ENCODE data around the gene SGSH.

DNA sequence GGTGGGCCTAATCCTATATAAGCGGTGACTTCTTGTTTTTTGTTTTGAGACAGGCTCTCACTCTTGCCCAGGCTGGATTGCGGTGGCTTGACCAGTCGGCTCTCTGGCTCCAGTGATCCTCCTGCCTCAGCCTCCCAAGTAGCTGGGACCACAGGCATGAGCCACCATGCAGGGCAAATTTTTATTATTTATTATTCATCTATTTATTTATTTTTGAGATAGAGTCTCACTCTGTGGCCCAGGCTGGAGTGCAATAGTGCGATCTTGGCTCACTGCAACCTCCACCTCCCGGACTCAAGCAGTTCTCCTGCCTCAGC is 35.9 kb upstream of the SGSH start:
- no peak for TF ChIP-seq YY1 (IDR thresholded peaks at IDR 0.05; ENCODE audit: insufficient read depth, insufficient read length)
- no peak for TF ChIP-seq ZNF274 (IDR thresholded peaks at IDR 0.05; ENCODE audit: low read depth, low read length)
